Testis (tissue), 3 donors: ENCODE data around the gene DCDC2C. TPM values are rescaled to one million over a fixed set of nuclear protein-coding genes. Genes with fewer than 3 reads are reported as not detected.

Experiments
- DNase-seq: peaks from one replicate; pipeline ENCODE4 v3.0.0-alpha.2; 2019
- H3K27ac ChIP-seq, 2 donors: fragments of 200-600 bp; sonication (generic); one replicate each; pipeline ENCODE4 v1.5.1; 2019
- H3K27me3 ChIP-seq: fragments of 200-600 bp; sonication (generic); one replicate; pipeline ENCODE4 v1.5.1; 2019
- H3K36me3 ChIP-seq: fragments of 200-600 bp; sonication (generic); one replicate; pipeline ENCODE4 v1.5.1; 2017; ENCODE audit warnings: low read depth; ENCODE audit errors: missing control alignments
- H3K4me1 ChIP-seq: fragments of 200-600 bp; sonication (generic); one replicate; pipeline ENCODE4 v1.5.1; 2019
- H3K4me3 ChIP-seq, 2 donors: fragments of 200-600 bp; sonication (generic); one replicate each; pipeline ENCODE4 v1.5.1; 2017 to 2019
- H3K9me3 ChIP-seq: fragments of 200-600 bp; sonication (generic); one replicate; pipeline ENCODE4 v1.5.1; 2017
- POLR2A ChIP-seq: fragments of 450-650 bp; IDR thresholded peaks from one replicate; pipeline ENCODE4 v1.6.1; 2017; ENCODE audit warnings: antibody characterized with exemption, mild to moderate bottlenecking, moderate library complexity
- whole genome bisulfite sequencing, 2 donors: methylation state at CpG; one replicate each; pipeline ENCODE4 v1.1.5; 2018; 5-methylcytosine and 5-hydroxymethylcytosine counted together
- intact Hi-C: fragments of 100-400 bp; cut with DNase I; formaldehyde crosslinking; loops from one replicate; pipeline ENCODE4 v1.15.1; 2023; ENCODE audit warnings: low total_unique reads
- polyA plus RNA-seq: library from polyadenylated mRNA; stranded (reverse); fragments of 350-450 nt; fragmentation: Illumina TruSeq; extraction: RNeasy Lipid Tissue Mini Kit (QIAGEN cat#74804); gene quantifications from one replicate; pipeline ENCODE4 v1.2.3, GENCODE V29; 2014; ENCODE audit warnings: low read depth, low replicate concordance; ENCODE audit not compliant: insufficient read depth
- total RNA-seq, 2 donors: library from RNA; depleted of rRNA; stranded (reverse); fragments of >200 nt; gene quantifications; one replicate each; pipeline ENCODE4 v1.2.3, GENCODE V29; 2016
- TF ChIP-seq, protein P1 (sequence below), 3 experiments: fragments of 450-650 bp in 2 of 3; fragments of 200-600 bp in 1 of 3; sonication (generic) in 1 of 3; IDR thresholded peaks; one replicate each; pipeline ENCODE4 v1.5.1; 2016 to 2019; ENCODE audit warnings: antibody characterized with exemption in 3 of 3, mild to moderate bottlenecking in 2 of 3, moderate library complexity in 1 of 3

Gene DCDC2C
- total and polyA plus RNA-seq, 3 donors from 2014 or later: 9.9 to 12.1 (median 10.6) TPM

DNA sequence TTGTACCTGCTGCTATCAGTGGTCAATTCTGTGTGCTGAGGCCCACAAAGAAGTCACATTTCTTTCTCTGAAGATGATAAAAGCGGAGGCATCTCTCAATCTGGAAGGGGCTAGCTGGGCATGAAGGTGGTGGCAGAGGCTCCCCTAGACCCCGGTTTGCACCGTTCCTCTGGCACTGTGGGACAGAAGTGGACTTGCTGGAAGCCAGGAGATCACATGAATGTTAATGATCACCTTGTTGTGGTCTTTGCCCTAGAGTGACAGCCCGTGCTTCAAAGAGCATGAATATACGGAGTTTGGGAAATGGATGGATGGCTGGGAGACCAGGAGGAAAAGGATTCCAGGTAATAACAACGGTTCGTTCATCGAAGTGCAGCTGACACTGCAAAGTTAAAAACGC, 25.2 kb upstream of the DCDC2C start:
- Histone ChIP-seq H3K27me3 (no peaks in the 10 kb centered on the region), H3K4me3 (no peak overlapping the region), H3K9me3 (no peaks in the 10 kb centered on the region), H3K4me1 (no peaks in the 10 kb centered on the region), H3K36me3 (no peaks in the 10 kb centered on the region), H3K27ac (no peak overlapping the region)
- no peak for DNase-seq
- intact Hi-C loops: no loop called here
- WGBS, 2 donors: 80 to 85% methylated on average over 8 to 9 of the region's 9 CpGs
- TF ChIP-seq, protein P1, sequence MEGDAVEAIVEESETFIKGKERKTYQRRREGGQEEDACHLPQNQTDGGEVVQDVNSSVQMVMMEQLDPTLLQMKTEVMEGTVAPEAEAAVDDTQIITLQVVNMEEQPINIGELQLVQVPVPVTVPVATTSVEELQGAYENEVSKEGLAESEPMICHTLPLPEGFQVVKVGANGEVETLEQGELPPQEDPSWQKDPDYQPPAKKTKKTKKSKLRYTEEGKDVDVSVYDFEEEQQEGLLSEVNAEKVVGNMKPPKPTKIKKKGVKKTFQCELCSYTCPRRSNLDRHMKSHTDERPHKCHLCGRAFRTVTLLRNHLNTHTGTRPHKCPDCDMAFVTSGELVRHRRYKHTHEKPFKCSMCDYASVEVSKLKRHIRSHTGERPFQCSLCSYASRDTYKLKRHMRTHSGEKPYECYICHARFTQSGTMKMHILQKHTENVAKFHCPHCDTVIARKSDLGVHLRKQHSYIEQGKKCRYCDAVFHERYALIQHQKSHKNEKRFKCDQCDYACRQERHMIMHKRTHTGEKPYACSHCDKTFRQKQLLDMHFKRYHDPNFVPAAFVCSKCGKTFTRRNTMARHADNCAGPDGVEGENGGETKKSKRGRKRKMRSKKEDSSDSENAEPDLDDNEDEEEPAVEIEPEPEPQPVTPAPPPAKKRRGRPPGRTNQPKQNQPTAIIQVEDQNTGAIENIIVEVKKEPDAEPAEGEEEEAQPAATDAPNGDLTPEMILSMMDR (IDR thresholded peaks at IDR 0.05): no peak

DNA sequence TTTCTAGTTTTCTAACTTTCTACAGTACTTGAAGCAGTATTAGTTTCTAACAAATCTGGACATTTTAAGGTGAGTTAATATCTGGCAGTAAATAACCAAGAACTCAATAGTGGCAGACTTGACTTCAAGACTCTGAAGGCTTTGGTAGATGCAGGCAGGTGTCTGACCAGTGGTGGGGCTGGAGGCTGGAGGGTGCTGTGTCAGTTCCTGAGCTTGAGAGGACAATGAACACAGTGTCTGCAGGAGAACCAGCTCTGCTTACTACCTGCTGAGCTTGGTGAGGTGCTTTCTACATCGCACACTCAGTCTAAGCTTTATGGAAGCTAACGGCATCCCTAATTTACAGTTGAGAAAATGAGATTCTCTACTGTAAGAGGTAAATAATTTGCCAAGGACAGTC, 24.2 kb upstream of the DCDC2C start:
- H3K27me3 ChIP-seq: no peaks in the 10 kb centered on the region
- H3K36me3 ChIP-seq: no peaks in the 10 kb centered on the region
- H3K4me1 ChIP-seq: no peaks in the 10 kb centered on the region
- no peak overlapping the region for H3K4me3 ChIP-seq
- WGBS, 2 donors: 90 to 96% methylated on average over 2 of the region's 2 CpGs
- H3K27ac ChIP-seq: no peak overlapping the region
- intact Hi-C loops: no loop called here
- no peaks in the 10 kb centered on the region for H3K9me3 ChIP-seq
- DNase-seq: no peak
- TF ChIP-seq POLR2A: no peak

DNA sequence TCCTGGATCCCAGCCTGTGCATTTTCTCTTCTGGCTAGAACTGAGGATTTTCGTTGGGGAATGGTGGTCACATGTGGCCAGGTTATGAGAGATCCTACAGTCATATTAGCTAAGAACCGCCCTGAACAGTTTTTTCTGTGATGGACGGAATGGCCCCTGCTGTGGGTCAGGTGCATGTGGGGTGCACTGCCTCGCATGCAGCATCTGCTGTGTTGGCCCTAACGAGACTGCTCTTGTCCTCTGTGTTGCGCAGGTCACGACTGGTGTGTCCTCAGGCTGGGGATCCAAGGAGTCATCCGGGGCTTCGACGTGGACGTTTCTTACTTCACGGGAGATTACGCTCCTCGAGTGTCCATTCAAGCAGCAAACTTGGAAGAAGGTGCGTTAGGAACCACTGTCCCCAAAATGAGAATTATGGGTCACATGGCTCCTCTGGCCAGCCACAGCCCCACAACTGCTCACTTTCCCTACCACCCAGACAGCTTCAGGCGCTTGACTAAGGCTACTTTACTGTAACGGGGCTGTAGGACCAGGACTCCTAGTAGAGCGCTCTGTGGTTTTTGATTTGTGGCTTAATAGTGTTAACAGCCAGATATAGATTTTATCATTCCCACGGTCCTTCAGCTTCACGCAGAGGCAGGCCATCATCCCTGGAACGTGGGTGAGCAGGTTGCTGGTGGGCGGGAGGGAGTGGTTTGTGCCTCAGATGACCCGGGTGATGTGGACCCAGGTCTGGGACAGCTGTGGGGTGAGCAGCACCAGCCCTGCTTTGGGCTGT, 23.6 kb upstream of the DCDC2C start:
- no peaks in the 10 kb centered on the region for H3K9me3 ChIP-seq
- intact Hi-C loops: no loop called here
- H3K4me3 ChIP-seq: no peak overlapping the region
- 89 to 90% methylated on average over 15 to 23 of the region's 23 CpGs for WGBS, 2 donors
- no peak for DNase-seq
- no peaks in the 10 kb centered on the region for H3K36me3 ChIP-seq
- no peaks in the 10 kb centered on the region for H3K4me1 ChIP-seq
- H3K27me3 ChIP-seq: no peaks in the 10 kb centered on the region
- no peak overlapping the region for H3K27ac ChIP-seq
- TF ChIP-seq, protein P1 (IDR thresholded peaks at IDR 0.05): no peak
- TF ChIP-seq POLR2A: no peak

DNA sequence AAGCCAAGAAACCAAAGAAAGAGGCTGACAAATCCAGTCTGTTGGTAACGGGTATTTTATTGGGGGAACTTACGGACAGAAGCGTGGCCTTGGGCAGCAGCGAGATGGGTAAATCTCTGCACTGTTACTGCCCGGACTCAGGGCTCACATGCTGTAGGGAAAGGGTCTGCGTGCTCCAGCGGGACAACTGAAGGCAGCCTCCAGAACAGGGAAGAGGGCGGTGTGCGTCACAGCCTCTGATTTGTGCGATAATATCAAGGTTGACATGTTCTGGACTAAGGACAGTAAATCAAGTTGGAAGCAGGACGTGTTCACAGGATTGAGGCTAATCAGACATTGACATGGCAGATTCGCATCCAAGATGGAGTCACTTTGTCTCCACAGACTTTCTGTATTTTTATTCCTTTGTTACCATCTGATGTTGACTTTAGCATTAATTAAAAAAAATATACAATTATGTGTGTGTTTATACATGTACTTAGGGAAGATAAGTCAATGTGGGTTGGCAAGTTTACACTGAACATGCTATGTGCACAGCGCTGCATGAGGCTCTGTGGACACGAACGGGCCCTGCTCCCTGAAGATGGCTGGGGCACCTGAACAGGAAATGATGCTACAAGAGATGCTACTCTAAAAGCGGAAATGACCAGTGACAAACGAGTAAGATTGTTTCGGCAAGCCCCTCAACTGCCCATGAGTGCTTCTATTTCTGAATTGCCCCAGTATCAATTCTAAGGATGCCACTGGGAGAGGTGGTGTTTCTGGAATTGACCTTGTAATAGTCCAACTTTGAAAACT, 22.6 kb upstream of the DCDC2C start:
- DNase-seq: no peak
- TF ChIP-seq, protein P1 (IDR thresholded peaks at IDR 0.05): no peak
- no peak for TF ChIP-seq POLR2A

DNA sequence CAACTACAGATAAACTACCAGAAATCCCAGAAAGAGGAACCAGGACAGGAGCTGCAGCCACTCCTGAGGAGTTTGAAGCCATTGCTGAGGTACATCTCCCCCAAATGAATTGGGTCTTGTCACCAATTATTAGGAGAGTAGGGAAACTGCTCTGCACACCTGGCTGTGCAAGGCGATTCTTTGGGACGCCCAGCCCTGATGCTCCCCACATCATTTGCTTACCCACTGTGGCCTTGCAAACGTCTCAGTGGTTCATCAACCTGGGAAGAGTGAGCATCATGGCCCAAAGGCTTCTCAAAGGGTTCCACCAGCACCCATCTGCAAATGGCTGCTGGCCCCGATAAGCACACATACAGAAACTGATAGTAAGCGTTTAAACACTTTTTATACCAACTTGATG, 21.8 kb upstream of the DCDC2C start:
- Histone ChIP-seq H3K4me1 (no peaks in the 10 kb centered on the region), H3K4me3 (no peak overlapping the region), H3K27me3 (no peaks in the 10 kb centered on the region), H3K27ac (no peak overlapping the region), H3K9me3 (no peaks in the 10 kb centered on the region), H3K36me3 (no peaks in the 10 kb centered on the region)
- TF ChIP-seq, protein P1 (IDR thresholded peaks at IDR 0.05): no peak
- no peak for TF ChIP-seq POLR2A
- intact Hi-C loops: no loop called here
- no peak for DNase-seq
- WGBS, 2 donors: 92 to 99% methylated on average over 5 of the region's 5 CpGs

More for the DNA sequence above, 22.6 kb upstream of the DCDC2C start:
- Histone ChIP-seq H3K4me1 (no peaks in the 10 kb centered on the region), H3K27me3 (no peaks in the 10 kb centered on the region), H3K4me3 (no peak overlapping the region), H3K9me3 (no peaks in the 10 kb centered on the region), H3K27ac (no peak overlapping the region), H3K36me3 (no peaks in the 10 kb centered on the region)
- WGBS, 2 donors: 92 to 93% methylated on average over 18 of the region's 18 CpGs
- intact Hi-C loops: no loop called here
